GM12874 (cell line): Measurements from ENCODE around the gene MTTP.

Experiments used
- CTCF ChIP-seq: IDR thresholded peaks from 2 replicates; pipeline ENCODE4 v1.5.1; 2011; ENCODE audit warnings: low read depth, mild to moderate bottlenecking, control low read depth, low read length, moderate library complexity; ENCODE audit not compliant: insufficient read depth

The MTTP gene

DNA sequence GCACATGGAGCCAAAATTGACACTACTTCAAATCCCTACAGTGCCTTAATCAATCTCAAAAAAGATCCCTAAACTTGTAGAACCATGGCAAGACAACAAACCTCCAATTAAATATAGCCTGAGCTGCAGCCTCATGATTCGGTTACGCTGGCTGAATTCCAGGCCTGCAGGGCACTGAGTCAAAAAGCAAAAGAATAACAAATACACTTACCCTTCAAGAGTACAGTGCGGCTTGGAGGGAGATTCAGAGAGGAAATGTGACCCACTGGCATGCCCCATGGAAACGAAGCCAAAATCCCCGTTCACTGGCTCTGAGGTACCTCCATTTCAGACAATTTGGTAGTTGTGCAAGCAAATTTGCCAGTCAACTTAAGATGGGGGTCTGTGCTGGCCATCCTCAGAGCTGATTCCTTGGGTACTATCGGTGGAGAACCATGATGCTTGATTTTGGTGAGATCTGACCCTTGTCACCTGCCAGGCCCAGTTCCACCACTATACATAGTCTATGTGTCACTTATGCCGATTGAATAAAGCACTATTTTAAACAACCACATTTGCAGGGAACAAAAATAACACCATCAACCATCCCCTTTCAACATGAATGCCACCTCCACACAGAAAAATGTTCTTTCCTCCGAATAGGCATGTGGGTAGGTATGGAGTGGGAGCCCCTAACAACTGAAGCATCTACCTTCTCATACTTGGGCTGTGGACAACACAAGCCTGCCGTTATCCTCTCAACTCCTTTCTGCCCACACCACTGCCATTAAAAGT is 80.9 kb downstream of the MTTP start:
- no peak for TF ChIP-seq CTCF

GRCh38 chr4:99657798-99658197 is 83.2 kb downstream of the MTTP start, which contains the start of gene C4orf54:
Gene C4orf54 (minus strand): TSS chr4:99657828. CDS start chr4:99654648, 3,180 bp downstream.
- no peak for TF ChIP-seq CTCF

- no peak for TF ChIP-seq CTCF
Observed at GRCh38 chr4:99658666-99659065, 84.0 kb downstream of the MTTP start.

DNA sequence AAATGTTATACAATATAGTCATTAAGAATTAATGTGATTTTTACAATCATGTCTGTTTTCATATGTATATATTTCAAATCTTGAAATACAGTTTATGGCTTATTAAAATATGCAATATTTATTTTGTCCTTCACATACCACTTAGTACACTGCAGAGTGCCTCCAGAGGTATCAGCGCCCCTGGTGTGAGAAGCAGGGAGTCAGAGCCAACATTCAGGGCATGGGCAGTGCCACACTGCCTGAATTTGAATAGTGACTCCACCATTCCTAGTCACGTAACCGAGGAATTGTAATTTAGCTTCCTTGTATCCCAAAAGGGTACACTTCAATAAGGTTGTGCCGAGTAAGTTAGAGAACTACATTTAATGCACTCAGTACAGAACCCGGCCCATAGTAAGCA is 87.3 kb downstream of the MTTP start:
- TF ChIP-seq CTCF: no peak

DNA sequence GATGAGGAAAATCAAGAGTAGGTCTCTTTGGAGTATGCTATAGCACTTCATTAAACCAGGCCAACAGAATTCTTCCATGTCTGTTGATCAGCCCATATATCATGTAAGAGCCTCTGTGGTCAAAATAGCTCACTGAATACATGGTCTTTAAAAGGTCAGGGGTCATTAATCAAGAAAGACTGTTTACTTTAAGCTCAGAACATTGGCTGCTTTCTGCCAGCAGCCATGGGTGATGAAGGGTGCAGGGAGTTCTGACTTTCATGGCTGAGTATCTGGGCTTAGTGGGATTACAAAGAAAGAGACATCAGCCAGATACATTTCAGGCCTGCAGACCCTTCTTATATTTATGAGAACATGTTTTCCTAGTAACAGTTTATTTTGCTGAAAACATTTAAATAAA is 90.1 kb downstream of the MTTP start:
- TF ChIP-seq CTCF: no peak

DNA sequence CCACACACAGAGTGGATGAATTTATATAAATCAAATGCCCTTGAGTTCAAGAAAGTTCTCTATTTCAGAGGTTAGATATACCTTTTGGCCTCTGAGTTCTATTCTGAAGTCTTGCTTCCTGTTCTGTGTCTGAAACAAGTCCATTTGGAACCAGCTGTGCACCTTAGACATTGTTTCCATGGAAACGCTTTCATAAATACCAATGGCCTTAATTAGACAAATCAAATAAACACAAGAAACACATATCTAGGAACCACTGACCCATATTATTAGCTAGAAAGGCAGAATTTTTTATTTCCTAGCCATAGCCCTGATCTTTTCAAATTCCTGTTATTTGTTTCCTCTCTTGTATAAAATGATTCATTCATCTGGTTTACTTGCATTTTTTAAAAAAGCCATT is 91.4 kb downstream of the MTTP start:
- TF ChIP-seq CTCF: no peak

DNA sequence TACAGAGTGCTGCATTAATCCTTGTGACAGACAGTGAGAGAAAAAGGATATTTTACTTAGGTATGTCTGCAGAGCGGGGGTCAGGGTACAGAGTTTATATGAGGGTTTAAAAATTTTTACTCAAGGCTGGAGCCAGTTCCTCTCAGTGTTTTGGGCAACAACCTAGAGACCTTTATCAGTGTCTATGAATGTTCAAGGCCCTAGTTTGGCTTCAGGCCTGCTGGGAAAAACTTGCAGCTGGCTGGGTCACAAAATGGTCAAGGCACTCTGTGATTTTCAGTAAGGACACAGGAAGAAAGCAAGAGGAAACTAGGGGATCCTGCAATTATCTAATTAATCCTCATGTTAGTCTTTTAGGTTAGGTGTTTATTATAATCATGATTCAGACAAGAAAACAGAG is 93.8 kb downstream of the MTTP start:
- TF ChIP-seq CTCF: no peak
